Loucy (cell line): ENCODE results near the gene KYNU.

ENCODE experiments used
- H2AFZ ChIP-seq: fragments of 200-600 bp; sonication (generic); 2 replicates; pipeline ENCODE4 v1.6.0; 2016; ENCODE audit warnings: antibody characterized with exemption, mild to moderate bottlenecking, low read length, moderate library complexity
- H3F3A ChIP-seq: fragments of 200-600 bp; 2 replicates; pipeline ENCODE4 v1.6.0; 2016; ENCODE audit warnings: antibody characterized with exemption, low read depth, mild to moderate bottlenecking
- H3K27me3 ChIP-seq: fragments of 200-600 bp; sonication (generic); 2 replicates; pipeline ENCODE4 v1.6.1; 2014; ENCODE audit warnings: low read length, mild to moderate bottlenecking; ENCODE audit not compliant: insufficient read depth, poor library complexity, severe bottlenecking
- H3K36me3 ChIP-seq: fragments of 200-600 bp; sonication (generic); 2 replicates; pipeline ENCODE4 v1.6.1; 2016; ENCODE audit warnings: low read length; ENCODE audit not compliant: insufficient read depth
- H3K4me1 ChIP-seq: fragments of 200-600 bp; sonication (generic); 2 replicates; pipeline ENCODE4 v1.5.1; 2014; ENCODE audit warnings: low read length, mild to moderate bottlenecking; ENCODE audit not compliant: insufficient read depth, poor library complexity, severe bottlenecking
- H3K4me2 ChIP-seq: fragments of 200-600 bp; sonication (generic); 2 replicates; pipeline ENCODE4 v1.6.0; 2014; ENCODE audit warnings: antibody characterized with exemption, low read length, low read depth, mild to moderate bottlenecking; ENCODE audit not compliant: poor library complexity, severe bottlenecking
- H3K4me3 ChIP-seq: fragments of 200-600 bp; sonication (generic); 2 replicates; pipeline ENCODE4 v1.5.1; 2014; ENCODE audit warnings: low read length, mild to moderate bottlenecking, mixed read lengths; ENCODE audit not compliant: poor library complexity, severe bottlenecking
- H3K79me2 ChIP-seq: fragments of 200-600 bp; sonication (generic); 2 replicates; pipeline ENCODE4 v1.6.1; 2014; ENCODE audit warnings: low read length; ENCODE audit not compliant: insufficient read depth
- H3K9ac ChIP-seq: fragments of 200-600 bp; sonication (generic); 2 replicates; pipeline ENCODE4 v1.6.0; 2014; ENCODE audit warnings: mild to moderate bottlenecking, low read depth, low read length, moderate library complexity; ENCODE audit not compliant: poor library complexity, severe bottlenecking
- H3K9me2 ChIP-seq: fragments of 200-600 bp; sonication (generic); replicated peaks from 2 replicates; pipeline ENCODE4 v1.6.1; 2016; ENCODE audit warnings: low read depth, low read length, mixed read lengths
- H3K9me3 ChIP-seq: fragments of 200-600 bp; sonication (generic); 2 replicates; pipeline ENCODE4 v1.6.1; 2014; ENCODE audit warnings: mild to moderate bottlenecking, antibody characterized with exemption, low read length, low read depth; ENCODE audit not compliant: insufficient read depth
- H4K20me1 ChIP-seq: fragments of 200-600 bp; sonication (generic); 2 replicates; pipeline ENCODE4 v1.6.0; 2014; ENCODE audit warnings: antibody characterized with exemption, low read length, mild to moderate bottlenecking; ENCODE audit not compliant: insufficient read depth, poor library complexity, severe bottlenecking
- EZH2phosphoT487 ChIP-seq: fragments of 200-600 bp; IDR thresholded peaks from 2 replicates; pipeline ENCODE4 v1.6.1; 2018; ENCODE audit warnings: antibody characterized with exemption, mild to moderate bottlenecking, moderate library complexity, borderline replicate concordance
- TF ChIP-seq, protein P1 (sequence below): fragments of 200-600 bp; sonication (generic); conservative IDR thresholded peaks from 2 replicates; pipeline ENCODE4 v1.5.1; 2014; ENCODE audit warnings: mild to moderate bottlenecking, antibody characterized with exemption, low read length

KYNU gene

DNA sequence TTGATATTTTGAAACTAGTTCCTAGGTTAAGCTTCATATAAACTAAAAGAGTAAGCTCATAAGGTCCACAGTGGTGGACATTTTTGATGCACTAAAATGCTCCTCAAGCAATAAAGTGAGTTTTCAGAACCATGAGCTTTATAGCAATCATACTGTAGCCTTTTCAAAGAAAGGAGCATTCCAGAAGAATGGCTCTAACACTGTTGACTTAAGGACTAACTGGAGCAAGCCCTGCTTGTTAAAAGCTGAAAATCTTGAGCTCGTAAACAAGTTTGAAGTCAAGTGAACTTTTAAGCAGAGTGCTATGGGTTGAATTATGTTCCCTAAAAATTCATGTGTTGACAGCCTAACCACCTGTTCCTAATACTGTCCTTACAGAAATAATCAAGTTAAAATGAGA, 38.0 kb downstream of the KYNU start:
- H4K20me1 ChIP-seq = no peaks in the 10 kb centered on the region
- no peak overlapping the region for H2AFZ ChIP-seq
- H3K79me2 ChIP-seq = no peaks in the 10 kb centered on the region
- H3K9ac ChIP-seq = no peak overlapping the region
- H3K4me2 ChIP-seq = no peak overlapping the region
- no peaks in the 10 kb centered on the region for H3F3A ChIP-seq
- H3K27me3 ChIP-seq = no peaks in the 10 kb centered on the region
- no peaks in the 10 kb centered on the region for H3K36me3 ChIP-seq
- H3K9me2 ChIP-seq = no peaks in the 10 kb centered on the region
- TF ChIP-seq, protein P1, sequence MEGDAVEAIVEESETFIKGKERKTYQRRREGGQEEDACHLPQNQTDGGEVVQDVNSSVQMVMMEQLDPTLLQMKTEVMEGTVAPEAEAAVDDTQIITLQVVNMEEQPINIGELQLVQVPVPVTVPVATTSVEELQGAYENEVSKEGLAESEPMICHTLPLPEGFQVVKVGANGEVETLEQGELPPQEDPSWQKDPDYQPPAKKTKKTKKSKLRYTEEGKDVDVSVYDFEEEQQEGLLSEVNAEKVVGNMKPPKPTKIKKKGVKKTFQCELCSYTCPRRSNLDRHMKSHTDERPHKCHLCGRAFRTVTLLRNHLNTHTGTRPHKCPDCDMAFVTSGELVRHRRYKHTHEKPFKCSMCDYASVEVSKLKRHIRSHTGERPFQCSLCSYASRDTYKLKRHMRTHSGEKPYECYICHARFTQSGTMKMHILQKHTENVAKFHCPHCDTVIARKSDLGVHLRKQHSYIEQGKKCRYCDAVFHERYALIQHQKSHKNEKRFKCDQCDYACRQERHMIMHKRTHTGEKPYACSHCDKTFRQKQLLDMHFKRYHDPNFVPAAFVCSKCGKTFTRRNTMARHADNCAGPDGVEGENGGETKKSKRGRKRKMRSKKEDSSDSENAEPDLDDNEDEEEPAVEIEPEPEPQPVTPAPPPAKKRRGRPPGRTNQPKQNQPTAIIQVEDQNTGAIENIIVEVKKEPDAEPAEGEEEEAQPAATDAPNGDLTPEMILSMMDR = no peak
- no peaks in the 10 kb centered on the region for H3K4me1 ChIP-seq
- no peak overlapping the region for H3K4me3 ChIP-seq
- no peaks in the 10 kb centered on the region for H3K9me3 ChIP-seq

DNA sequence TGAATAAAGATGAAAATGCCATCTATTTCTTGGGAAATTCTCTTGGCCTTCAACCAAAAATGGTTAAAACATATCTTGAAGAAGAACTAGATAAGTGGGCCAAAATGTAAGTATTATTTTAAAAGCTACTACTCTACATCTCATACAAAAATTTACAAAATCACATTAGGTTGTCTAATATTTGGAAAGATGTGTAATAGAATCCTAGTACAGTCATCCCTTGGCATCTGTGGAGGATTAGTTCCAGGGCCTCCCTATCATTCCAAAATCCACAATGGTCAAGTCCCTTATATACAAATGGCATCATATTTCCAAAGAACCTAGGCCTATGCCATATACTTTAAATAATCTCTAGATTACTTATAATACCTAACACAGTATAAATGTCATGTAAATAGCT, 41.2 kb downstream of the KYNU start:
- no peaks in the 10 kb centered on the region for H3K9me2 ChIP-seq
- no peak overlapping the region for H3K9ac ChIP-seq
- no peaks in the 10 kb centered on the region for H3K9me3 ChIP-seq
- H2AFZ ChIP-seq = no peak overlapping the region
- H3K4me1 ChIP-seq = no peaks in the 10 kb centered on the region
- TF ChIP-seq, protein P1 = no peak
- TF ChIP-seq EZH2phosphoT487 = no peak
- no peaks in the 10 kb centered on the region for H4K20me1 ChIP-seq
- no peaks in the 10 kb centered on the region for H3K79me2 ChIP-seq
- no peak overlapping the region for H3K4me2 ChIP-seq
- no peak overlapping the region for H3K4me3 ChIP-seq
- H3K27me3 ChIP-seq = no peaks in the 10 kb centered on the region
- no peaks in the 10 kb centered on the region for H3F3A ChIP-seq
- no peaks in the 10 kb centered on the region for H3K36me3 ChIP-seq

DNA sequence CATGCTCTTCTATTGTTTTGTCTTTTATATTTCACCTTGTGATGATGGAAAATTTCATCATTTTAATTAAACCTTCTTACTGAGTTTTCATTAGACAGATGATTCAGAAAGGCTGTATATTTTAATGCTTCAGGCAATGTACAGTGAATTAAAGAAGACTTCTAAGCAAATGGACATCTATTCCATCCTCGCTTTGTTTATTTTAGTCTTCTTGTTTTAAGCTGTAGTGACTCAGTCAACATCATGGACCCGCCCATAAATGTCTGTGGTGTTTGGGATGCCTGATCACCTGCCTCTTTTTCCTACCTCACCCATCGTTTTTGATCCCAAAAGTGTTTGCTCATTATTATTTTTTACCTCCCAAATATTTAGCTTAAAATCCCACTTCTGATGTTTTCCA, 43.1 kb downstream of the KYNU start:
- Histone ChIP-seq H2AFZ (no peak overlapping the region), H3K79me2 (no peaks in the 10 kb centered on the region), H3K9me2 (no peaks in the 10 kb centered on the region), H3K36me3 (no peaks in the 10 kb centered on the region), H3K4me2 (no peak overlapping the region), H3K27me3 (no peaks in the 10 kb centered on the region), H3K9me3 (no peaks in the 10 kb centered on the region), H3K4me3 (no peak overlapping the region), H3K9ac (no peak overlapping the region), H4K20me1 (no peaks in the 10 kb centered on the region), H3K4me1 (no peaks in the 10 kb centered on the region), H3F3A (no peaks in the 10 kb centered on the region)
- TF ChIP-seq, protein P1 = no peak
- TF ChIP-seq EZH2phosphoT487 = no peak
